ENCODE data around the gene PMVK. TPM values are rescaled to one million over a fixed set of nuclear protein-coding genes. Genes with fewer than 3 reads are reported as not detected.

Gene PMVK
- total RNA-seq, 2 experiments from 2014 or later: 40.9 to 43.8 TPM

Small RNA genes within 50 kb of the gene (microRNA-seq; reads per million reads assigned to microRNA genes)
- not detected for gene MIR4258

Other genes with a start within 250 kb of the PMVK start
- gene KCNN3, start 66.4 kb downstream of the PMVK start, total RNA-seq: not detected
- gene PBXIP1, start 19.4 kb upstream of the PMVK start, total RNA-seq: 10 to 100 TPM; 44.5 to 48.2 TPM
- 10 to 100 TPM; 40.2 to 43.9 TPM for gene PYGO2, start 25.1 kb upstream of the PMVK start, total RNA-seq
- 10 to 100 TPM; 69.6 to 72.4 TPM for gene SHC1, start 34.0 kb upstream of the PMVK start, total RNA-seq
- gene CKS1B, start 38.0 kb upstream of the PMVK start, total RNA-seq: 100 to 1,000 TPM; 151 to 153 TPM
- gene FLAD1, start 46.6 kb upstream of the PMVK start, total RNA-seq: 10 to 100 TPM; 39.8 to 45.2 TPM
- gene LENEP, start 56.9 kb upstream of the PMVK start, total RNA-seq: 1 to 10 TPM in 1 of 2 experiments, under 1 TPM in 1; 0.91 to 1.1 TPM
- 10 to 100 TPM; 35.5 to 42.5 TPM for gene ZBTB7B, start 66.1 kb upstream of the PMVK start, total RNA-seq
- under 1 TPM; 0.24 to 0.37 TPM for gene DCST2, start 97.1 kb upstream of the PMVK start, total RNA-seq
- not detected for gene DCST1, start 97.1 kb upstream of the PMVK start, total RNA-seq
- gene ADAM15, start 114.6 kb upstream of the PMVK start, total RNA-seq: 10 to 100 TPM; 29.7 to 29.8 TPM
- gene EFNA4, start 127.0 kb upstream of the PMVK start, total RNA-seq: 1 to 10 TPM; 7.8 to 9.7 TPM
- gene EFNA3, start 142.1 kb upstream of the PMVK start, total RNA-seq: 1 to 10 TPM; 3.8 to 5.5 TPM
- gene EFNA1, start 191.2 kb upstream of the PMVK start, total RNA-seq: not detected
- 10 to 100 TPM; 37.5 to 38.9 TPM for gene SLC50A1, start 199.1 kb upstream of the PMVK start, total RNA-seq
- 10 to 100 TPM; 53.2 to 57.7 TPM for gene DPM3, start 203.8 kb upstream of the PMVK start, total RNA-seq
- 100 to 1,000 TPM; 170 to 190 TPM for gene KRTCAP2, start 236.6 kb upstream of the PMVK start, total RNA-seq
- gene TRIM46, start 237.1 kb upstream of the PMVK start, total RNA-seq: 10 to 100 TPM; 14.6 TPM